SK-N-SH treated with all-trans-retinoic acid at 6 μM for 48 hours (cell line): ENCODE results near the gene MAPK1IP1L.

Source experiments
- ESRRG ChIP-seq: fragments of 250-450 bp; sonication (Bioruptor Pico); IDR thresholded peaks from 2 replicates; pipeline ENCODE4 v1.6.1; 2021; ENCODE audit warnings: mild to moderate bottlenecking
- OSR1 ChIP-seq: fragments of 250-450 bp; sonication (Bioruptor Pico); IDR thresholded peaks from 2 replicates; pipeline ENCODE4 v1.8.0; 2022; ENCODE audit warnings: moderate library complexity, mild to moderate bottlenecking, inconsistent platforms
- ZC3H10 ChIP-seq: fragments of 250-450 bp; sonication (Bioruptor Pico); IDR thresholded peaks from 2 replicates; pipeline ENCODE4 v1.5.1; 2021; ENCODE audit warnings: mild to moderate bottlenecking, moderate library complexity
- ZFP3 ChIP-seq: fragments of 250-450 bp; sonication (Bioruptor Pico); IDR thresholded peaks from 2 replicates; pipeline ENCODE4 v1.5.0; 2020; ENCODE audit warnings: mild to moderate bottlenecking, moderate library complexity
- ZFP30 ChIP-seq: fragments of 450-650 bp; formaldehyde crosslinking; IDR thresholded peaks from 2 replicates; pipeline ENCODE4 v1.5.0; 2022; ENCODE audit warnings: mild to moderate bottlenecking, moderate library complexity
- ZNF70 ChIP-seq: fragments of 450-650 bp; formaldehyde crosslinking; IDR thresholded peaks from 2 replicates; pipeline ENCODE4 v1.5.0; 2020; ENCODE audit warnings: mild to moderate bottlenecking, moderate library complexity
- TF ChIP-seq, protein P1 (sequence below): fragments of 250-450 bp; sonication (Bioruptor Pico); IDR thresholded peaks from 2 replicates; pipeline ENCODE4 v1.8.0; 2020; ENCODE audit warnings: mild to moderate bottlenecking, moderate library complexity, borderline replicate concordance

DNA sequence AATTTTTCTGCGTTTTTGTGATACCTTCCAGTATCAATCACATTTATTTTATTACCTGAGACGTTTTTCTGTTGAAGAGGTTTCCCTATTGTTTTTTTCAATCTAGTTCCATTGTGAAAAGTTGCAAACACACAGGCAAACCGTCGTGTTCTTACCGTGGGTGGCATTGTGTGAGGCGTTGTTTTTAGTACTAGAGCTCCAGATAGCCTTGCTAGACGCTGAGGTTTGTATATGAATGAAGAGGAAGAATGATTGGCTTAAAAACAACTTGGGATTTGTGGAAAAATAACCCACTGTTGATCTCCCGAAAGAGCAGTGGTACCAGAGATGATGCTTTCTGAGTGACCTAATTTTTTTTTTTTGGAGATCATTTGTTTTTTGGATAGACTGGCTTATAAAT lies 23.4 kb upstream of the MAPK1IP1L start:
- TF ChIP-seq ZC3H10 (no peak), ESRRG (no peak), ZNF70 (CRISPR knock-in tag) (no peak), ZFP3 (CRISPR knock-in tag) (no peak), ZFP30 (CRISPR knock-in tag) (no peak), OSR1 (CRISPR knock-in tag) (no peak)
- TF ChIP-seq, protein P1, sequence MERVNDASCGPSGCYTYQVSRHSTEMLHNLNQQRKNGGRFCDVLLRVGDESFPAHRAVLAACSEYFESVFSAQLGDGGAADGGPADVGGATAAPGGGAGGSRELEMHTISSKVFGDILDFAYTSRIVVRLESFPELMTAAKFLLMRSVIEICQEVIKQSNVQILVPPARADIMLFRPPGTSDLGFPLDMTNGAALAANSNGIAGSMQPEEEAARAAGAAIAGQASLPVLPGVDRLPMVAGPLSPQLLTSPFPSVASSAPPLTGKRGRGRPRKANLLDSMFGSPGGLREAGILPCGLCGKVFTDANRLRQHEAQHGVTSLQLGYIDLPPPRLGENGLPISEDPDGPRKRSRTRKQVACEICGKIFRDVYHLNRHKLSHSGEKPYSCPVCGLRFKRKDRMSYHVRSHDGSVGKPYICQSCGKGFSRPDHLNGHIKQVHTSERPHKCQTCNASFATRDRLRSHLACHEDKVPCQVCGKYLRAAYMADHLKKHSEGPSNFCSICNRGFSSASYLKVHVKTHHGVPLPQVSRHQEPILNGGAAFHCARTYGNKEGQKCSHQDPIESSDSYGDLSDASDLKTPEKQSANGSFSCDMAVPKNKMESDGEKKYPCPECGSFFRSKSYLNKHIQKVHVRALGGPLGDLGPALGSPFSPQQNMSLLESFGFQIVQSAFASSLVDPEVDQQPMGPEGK (CRISPR knock-in tag): no peak
